ENCODE results near the gene TWNK. TPM values are rescaled to one million over a fixed set of nuclear protein-coding genes. Genes with fewer than 3 reads are reported as not detected.

TWNK gene
- total RNA-seq, 1 donor from 2014 or later = 5.7 TPM

DNA sequence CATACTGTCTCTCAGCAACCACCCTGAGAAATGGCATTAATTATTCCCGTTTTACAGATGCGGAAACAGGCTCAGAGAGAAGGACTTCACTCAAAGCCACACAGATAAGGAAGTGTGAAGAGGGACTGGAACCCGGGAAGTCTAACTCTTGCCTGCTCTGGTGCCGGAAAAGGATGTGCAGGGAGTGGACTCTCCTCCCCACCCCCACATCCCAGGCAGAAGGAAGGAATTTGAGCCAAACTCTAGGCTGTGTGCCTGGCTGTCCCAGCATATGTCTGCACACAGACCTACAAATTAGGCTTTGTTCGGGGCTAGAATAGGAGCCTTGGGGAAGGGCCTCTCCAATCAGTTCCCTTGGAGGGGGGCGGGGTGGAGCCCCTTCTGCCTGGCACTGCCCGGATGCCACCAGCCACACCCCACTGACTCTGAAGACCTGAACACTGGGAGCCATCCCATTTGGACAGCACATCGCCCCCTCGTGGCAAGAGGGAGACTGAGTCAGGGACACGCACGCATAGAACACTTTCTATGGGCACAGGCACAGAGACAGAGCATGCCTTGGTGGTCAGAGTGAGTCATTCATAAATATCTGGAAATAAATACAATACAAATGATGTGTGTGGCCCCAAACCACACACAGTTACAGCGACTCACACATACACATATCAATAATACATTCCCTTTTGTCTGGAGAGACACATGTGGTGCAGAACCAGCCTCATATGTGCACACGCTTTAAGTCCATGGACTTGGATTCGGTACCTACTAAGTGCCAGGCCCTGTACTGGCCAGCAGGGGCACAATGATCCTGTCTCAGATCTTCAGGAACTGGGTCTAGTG lies 25.4 kb downstream of the TWNK start:
- peak; percentile 73 for ATAC-seq

DNA sequence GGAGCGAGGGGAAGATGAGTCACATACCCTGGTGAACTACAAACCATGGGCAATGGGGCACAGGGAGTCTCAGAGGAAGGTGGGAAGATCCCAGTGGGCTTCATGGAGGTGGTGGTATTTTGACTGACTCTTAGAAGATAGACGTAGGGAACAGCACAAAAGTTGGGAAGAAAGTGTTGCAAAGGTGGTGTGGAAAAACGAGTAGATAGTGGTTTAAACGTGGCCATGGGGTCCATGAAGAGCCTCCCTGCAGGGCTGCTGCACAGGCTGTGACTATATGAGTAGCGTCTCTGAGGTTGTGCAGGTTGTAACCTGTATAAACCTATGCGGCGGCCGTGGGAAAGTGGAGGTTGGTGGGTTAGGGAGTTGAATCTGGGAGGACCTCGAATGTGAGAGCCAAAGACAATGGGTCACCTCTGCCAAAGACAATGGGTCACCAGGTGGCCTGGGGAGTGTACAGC lies 26.1 kb downstream of the TWNK start:
- ATAC-seq = no peak

DNA sequence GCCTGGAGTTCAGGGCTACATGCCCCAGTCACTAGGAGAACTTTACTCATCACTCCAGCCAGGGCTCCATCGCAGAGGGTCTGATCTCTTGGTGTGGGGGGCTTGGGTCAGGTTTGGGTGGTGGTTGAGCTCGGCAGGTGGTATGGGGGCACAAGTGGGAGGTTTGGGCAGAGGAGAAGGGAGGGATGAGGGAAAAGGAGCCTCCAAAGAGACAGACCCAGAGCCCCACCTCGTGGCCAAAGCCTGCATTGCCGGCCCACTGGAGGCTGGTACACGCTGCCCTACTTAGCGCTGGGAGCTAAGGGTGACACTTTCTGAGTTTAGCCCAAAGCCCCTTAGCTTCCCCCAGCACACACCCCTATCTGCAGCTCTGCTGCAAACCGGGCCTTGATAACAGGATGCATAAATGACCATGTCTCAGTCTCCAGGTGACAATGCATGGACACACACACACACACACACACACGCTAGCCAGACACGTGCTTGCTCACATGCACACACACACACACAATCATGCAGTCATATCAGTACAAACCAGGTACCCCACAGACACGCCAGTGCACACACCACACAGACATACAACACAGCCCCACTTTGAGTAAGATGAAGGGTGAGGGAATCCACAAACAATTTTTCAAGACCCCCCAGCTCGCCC lies 27.0 kb downstream of the TWNK start:
- peak; percentile 65 for ATAC-seq

DNA sequence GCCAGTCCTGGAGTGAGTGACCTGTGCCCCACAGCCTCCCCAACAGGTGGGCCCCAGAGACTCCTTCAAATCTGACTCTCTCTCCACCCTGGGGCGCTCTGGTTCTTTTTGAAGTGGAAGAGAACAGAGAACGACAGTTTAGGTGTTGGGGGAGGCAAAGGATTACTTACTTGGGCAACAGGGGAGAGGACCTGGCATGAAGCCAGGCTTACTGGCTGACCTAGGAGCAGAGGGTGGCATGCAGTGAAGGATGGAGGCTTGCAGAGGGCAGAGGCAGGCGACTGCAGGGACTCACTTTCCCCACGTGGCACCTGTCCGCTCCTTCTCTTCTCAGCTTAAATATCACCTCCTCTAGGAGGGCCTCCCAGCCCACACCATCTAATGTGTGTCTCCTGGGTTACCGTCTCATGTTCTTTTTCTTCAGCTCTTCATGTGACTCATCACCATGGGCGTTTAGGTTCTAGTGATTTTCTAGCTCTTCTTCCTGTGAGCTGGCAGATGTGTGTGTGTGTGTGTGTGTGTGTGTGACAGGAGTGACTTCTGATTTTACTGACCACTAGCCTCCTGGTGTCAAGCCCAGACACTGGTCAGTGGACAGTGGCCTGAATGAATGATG lies 27.7 kb downstream of the TWNK start:
- ATAC-seq = no peak

DNA sequence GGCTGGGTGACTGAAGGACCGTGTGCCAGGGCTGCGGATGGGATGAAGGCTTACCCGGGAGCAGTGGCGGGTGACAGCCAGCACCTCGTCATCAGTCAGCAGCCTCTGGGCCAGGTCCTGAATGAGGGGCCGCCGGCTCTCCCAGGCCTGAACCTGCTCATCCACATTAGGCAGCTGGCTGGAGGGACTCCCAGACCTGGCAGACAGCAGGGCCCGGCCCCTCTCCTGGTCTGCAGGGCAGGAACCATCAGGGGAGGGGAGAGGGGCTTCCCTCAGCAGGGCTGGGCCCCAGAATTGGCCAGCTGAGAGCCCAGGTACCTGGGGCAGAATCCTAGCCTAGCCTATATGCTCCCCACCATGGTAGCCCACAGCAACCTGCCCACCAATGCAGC lies 28.2 kb downstream of the TWNK start:
- ATAC-seq = no peak

DNA sequence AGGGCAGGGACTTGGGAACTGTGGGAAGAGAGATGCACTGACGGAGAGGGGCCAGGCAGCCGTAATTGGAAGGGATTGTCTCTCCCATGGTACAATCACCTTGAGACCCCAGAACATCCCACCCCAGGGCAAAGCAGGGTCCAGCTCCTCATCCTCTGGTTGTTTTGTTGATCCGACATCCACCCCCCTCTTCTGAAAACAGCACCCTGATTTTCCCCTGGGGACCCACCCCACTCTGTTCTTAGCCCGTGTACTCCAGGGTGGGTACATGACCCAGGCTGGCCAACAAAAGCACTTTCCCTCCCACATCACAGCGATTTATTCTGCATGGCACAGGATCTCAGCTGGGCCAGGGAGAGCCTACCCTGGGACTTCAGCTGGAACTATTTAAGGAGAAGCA lies 29.5 kb downstream of the TWNK start:
- no peak for ATAC-seq

DNA sequence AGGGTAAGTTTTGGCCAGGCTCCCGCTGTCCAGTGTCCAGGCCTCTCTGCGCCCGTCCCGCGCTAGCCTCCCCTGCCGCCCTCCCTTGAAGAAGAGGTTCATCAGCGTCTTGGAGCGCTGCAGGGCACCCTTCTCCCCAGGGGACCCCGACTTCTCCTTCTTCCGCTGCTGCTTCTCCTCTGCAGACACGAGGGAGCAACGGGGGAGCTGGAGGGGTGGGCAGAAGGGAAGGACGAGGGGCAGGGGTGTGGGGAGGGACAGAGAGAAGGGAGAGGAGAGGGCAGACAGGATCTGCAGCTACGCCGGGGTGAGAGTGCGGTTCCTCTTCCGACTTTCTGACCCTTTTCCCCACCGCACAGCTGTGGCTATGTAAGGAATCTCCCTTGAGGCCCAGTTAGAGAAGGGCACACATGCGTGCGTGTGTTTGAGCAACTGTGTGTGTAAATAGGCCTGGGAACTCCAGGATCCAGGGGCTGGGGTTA lies 30.8 kb downstream of the TWNK start:
- no peak for ATAC-seq

DNA sequence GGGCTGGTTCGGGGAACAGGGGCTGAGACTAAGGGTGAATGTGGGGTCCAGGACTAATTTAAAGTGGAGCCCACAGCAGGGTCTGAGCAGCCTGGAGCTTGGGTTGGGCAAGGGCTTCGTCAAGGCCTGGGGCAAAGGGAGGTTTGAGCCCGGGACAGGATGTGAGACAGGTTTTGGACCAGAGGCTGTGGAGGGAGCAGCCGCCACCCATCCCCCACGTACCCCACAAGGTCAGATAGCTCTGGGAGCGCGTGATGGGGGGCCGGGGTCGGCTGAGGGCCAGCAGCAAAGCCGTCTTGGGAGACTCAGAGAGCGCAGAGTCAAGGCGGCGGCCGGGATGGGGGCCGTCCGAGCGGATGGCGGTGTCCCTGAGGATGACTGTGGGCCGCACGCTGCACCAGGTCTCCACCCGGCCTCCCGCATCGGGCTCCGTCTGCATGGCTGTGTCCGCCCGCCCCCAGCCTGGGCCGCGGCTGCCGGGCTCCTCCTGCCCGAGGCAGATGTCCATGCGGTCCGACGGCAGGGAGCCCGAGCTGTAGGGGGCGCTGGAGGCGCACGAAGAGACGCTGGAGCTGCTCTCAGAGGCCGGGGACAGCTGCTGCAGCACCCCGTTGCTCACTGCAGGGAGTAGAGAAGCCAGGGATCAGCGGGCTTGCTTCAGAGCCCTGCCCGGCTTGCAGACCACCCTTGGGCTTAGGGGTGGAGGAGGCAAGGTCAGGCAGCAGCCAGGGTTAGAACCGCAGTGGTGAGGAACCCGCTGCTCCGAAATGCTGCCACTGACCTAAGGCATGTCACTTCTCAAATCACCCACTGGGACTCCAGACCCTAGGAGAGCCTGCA lies 31.5 kb downstream of the TWNK start:
- ATAC-seq = peak; percentile 62

DNA sequence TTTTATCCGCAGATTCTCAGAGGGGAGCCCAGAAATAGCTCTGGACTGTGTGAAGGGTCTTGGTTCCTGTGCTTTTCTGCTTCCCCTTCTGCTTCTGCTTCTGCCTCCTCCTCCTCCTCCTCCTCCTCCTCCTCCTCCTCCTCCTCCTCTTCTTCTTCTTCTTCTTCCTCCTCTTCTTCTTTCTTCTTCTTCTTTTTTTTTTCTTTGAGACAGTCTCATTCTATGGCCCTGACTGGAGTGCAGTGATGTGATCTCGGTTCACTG lies 32.0 kb downstream of the TWNK start:
- no peak for ATAC-seq

DNA sequence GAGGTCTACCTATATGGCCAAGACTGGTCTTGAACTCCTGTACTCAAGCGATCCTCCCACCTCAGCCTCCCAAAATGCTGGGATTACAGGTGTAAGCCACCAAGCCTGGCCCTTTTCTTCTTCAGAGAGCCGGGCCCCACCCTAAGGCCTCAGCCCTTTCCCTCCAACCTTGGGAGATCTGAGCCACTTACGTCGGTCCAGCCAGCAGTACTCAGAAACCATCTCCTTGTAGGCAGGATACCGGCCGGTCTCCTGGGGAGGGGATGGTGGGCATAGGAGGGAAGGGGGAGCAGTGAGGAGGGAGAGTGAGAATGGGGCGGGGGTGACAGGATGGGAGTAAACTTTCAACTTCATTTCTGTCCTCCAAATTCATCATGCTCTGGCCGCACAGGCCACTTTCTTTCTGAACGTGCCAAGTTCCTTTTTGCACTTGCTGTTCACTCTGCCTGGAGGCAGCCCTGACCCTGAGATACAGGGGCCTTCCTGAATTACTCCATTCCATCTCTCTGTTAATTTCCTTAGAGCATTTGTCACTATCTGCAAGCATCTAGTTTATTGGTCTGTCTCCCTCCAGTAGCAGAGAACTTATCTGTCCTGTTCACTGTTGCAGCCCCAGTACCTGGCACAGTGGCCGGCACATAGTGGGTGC lies 33.2 kb downstream of the TWNK start:
- ATAC-seq = no peak

DNA sequence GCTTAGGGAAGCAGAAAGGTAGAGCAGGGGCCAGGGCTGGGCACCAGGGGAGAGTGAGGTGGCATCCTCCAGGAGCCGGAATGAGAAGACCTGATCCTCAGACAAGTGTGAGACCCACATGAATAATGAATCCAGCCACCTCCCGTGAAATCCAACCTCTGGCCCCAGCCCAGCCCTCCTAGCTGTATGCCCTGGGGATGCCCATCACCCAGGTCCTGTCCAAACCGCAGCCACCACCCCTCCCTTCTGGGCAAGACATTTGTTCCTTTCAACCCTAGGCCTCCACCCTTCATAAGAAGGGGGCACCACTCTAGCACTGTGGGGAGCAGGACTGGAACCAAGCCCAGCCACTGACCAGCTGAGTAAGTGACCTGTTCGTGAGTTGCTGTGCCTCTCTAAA lies 33.9 kb downstream of the TWNK start:
- ATAC-seq = no peak

DNA sequence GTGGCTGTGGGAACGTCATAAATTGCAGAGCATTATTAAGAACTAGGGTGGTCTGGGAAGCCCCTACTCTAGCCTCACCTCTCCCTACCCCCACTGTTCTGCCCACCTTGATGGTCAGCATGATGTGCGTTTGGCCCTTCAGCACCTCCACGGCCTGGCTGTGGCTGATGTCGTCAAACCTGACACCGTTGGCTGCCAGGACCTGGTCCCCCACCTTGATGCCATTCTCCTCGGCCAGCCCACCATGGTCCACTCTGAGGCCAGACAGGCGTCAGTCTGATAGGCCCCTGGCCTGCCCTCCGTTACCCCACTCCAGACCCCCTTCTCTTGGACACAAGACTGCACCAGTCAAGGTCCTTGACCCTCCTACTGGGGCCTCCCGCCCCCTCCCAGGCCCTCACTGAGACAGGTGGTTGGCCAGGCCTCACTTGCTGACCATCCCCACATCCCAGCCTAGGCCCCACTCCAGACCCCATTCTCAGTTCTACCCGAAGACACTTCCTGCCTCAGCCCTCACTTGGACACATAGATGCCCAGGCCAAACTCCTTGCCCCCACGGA lies 34.4 kb downstream of the TWNK start:
- ATAC-seq = no peak

DNA sequence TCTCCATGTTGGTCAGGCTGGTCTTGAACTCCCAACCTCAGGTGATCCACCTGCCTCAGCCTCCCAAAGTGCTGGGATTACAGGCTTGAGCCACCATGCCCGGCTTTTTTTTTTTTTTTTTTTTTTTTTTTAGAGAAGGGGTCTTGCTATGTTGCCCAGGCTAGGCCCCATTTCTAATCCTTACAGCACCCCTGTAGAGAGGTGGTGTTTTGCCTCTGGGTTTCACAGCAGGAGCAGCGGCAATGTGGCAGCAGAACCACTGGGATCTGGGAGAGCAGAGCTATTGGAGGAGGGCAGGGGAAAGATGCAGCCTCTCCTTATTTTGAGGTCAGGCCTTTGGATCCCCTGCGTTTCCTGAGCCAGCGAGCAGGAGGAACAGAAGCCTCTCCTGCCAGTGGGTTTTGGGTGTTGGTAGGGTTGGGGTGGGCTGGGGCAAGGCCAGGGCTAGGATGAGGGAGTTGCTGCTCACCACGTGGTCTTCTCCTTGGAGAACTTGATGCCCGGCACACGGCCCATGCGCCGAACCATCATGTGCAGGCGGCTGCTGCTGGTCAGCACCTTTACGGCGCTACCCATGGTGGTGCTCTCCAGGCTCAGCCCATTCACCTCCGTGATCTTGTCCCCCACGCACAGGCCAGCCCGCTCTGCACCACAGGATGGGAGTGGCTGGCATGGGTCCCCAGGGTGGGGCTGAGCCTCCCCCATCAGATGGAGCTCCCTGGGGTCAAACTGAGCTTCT lies 35.8 kb downstream of the TWNK start:
- no peak for ATAC-seq

DNA sequence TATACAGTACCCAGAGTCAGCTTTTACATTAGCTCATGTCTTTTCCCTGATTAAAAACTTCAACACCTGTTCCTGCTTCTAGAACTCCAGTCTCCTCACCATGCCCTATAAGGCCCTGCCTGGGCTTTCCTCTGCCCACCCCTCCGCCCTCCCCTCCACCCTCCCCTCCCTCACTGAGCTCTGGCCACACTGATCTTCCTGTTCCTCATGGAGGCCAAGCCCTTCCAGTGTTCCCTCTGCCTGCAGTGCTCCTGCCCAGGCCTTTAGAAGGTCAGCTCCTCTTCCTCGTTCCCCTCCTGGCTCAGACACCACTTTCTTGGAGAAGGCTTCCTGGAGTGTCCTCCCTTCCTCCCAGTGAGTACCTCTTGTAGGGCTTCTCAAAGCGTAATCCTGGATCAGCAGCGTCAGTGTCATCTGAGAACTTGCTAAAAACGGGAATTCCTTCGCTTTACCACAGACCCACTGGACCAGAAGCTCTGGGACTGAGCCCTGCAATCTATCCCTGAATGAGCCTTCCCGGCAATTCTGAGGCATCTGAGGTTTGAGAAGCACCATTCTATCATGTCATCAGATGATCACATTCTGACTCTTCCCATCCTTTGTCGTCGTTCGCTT lies 39.9 kb downstream of the TWNK start:
- ATAC-seq = no peak

DNA sequence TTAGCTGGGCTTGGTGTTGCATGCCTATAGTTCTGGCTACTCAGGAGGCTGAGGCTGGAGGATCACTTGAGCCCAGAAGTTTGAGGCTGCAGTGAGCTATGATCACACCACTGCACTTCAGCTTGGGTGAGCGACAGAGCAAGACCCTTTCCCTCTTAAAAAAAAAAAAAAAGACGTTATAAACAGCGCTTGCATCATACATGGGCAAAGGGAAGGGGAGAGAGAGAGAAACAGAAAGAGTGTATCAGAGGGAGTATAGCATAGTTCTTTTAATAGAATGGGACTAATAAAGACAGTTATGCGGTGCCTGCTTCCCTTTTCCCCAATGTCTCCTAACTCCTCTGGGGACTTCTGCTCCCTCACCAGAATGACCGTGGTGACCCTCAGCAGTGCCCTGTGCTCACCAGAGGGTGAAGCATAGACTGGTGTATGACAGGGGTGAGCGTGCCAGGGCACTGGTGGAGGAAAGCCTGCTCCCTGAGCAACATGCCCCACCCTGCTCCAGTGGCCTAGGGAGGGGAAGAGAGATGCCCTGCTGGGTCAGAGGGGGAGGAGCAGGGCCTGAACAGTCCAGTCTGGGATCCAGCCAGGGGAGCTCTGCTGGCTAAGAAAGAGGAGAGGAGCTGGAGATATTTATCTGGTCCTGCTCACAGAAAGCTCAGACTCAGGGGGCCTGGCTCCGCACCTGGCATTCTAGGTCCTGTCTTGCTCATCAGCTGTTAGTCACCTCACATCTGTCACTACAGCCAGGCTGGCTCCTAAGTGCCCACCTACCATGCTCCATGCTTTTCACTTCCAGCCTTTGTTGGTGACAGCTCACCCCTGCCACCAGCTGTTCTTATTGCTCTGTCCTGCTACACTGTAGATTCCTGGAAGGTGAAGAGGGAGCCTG lies 41.3 kb downstream of the TWNK start:
- peak; percentile 19 for ATAC-seq

DNA sequence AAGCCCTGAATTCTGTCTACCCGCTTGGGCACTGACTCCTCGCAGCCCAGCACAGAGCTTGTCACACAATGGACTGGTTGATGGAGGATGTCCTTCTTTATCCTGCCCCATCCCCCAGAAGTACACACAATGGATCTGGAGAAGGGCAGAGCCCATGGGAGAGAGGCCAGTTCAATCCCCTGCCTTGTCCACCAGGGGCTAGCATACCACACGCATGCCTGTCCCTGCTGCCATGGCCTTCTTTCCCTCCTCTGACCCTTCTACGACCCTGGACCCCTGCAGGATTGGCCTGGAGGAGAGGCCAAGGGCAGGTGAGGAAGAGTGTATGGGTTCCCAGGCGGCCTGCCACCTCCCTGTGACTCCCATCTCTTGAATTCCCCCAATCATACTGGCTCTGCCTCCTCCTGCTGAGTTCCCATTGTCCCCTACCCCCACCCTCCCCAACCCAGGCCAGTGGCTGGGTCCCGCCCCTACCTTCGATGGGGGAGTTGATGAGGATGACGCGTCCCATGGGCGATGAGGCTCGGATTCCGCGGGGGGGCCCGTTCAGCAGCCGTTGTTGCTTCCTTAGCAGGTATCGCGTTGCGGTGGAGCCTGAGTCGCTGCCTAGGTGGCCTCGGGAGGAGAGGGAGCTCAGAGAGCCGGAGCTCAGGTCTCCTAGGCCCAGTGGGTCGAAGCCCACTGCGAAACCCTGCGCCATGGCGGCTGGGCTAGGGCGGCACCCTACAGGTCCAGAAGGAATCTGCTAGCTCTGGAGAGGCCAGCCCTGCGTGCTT lies 42.4 kb downstream of the TWNK start:
- ATAC-seq = no peak

DNA sequence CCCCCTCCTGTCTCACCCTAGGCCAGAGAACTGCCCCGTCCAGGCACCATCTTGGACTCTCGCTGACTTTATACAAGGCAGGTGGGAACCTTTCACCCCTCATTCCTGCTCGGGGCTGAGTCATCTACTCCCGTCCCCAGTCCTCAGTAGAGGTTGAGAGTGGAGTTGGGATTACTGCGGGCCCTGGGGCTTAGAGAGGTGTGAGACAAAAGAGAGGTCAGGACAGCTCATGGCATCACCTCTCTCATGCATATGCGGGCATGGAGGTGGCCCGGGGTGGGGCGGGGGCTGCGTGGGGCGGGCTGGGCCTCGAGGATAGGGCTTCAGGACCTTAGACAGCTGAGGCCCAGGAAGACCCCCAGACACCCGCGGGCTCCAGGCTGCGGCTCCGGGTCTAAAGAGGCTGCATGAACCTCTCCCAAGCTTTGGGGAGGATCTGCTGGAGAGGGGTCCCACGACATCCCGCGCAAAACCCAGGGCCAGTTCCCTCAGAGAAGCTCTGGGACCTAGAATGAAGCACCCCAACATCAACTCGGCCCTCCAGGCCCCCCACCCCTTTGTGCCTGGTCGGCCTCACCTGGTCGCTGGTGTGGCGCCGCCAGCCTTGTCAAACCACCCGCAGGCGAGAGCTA lies 43.3 kb downstream of the TWNK start:
- ATAC-seq = peak; percentile 1

DNA sequence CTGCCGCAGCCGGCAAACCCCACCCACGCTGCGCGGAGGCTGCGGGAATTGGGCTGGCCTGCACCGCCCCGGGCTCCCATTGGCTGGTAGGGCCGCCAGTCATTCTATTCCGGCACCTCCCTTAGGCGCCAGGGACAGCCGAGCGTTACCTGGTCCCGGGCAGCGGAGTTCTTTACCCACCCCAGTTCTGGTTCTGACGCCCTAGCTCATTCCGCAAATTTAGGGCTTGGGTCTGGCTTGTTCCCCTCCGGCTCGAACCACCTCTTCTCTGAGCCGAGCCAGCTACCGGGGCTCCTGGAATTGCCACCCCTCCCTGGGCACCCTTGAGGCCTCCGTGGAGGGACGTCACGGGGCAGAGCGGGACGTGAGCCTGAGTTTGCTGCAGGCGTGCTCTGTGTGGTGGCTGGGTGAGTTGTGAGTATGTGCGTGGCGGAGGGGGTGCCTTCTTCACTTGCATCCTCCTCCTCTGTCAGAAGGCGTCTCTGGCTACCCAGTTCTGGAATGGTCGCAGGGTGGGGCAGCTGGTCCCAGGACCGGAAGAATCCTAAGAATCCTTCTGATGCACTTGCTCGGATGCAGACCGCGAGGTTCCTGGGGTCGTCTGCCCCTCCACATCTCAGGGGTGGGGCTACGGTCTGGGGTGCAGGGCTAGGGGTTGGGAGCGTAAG lies 43.9 kb downstream of the TWNK start, which contains the start of the genes PDZD7 and SFXN3:
Gene PDZD7, minus strand, starts transcription at position 2 of the 668 bp plus-strand sequence. CDS start 910 bp downstream, outside the sequence.
Gene SFXN3, plus strand, starts transcription at position 107 of the 668 bp plus-strand sequence. CDS start 3,461 bp downstream, outside the sequence.
- ATAC-seq = peak; percentile 89

Measured in esophagus mucosa (tissue), 1 donor.